H1 (cell line): ENCODE results near the gene COL27A1. TPM values are rescaled to one million over a fixed set of nuclear protein-coding genes. Genes with fewer than 3 reads are reported as not detected.

Experiments used
- CTCF ChIP-seq, 3 experiments: IDR thresholded peaks; 1 replicate in 2 of 3; 2 replicates in 1 of 3; pipeline versions ENCODE4 v1.5.1 to v1.6.1; 2011; ENCODE audit warnings: low read length in 3 of 3, mild to moderate bottlenecking in 3 of 3, inconsistent platforms in 2 of 3, low read depth in 1 of 3, moderate library complexity in 1 of 3; ENCODE audit not compliant: insufficient read depth in 1 of 3; ENCODE audit errors: control extremely low read depth in 1 of 3
- EZH2 ChIP-seq: fragments of 200-600 bp; sonication (generic); IDR thresholded peaks from 2 replicates; pipeline ENCODE4 v1.7.1; 2012; ENCODE audit warnings: low read depth, mild to moderate bottlenecking, moderate library complexity, low read length, inconsistent platforms; ENCODE audit not compliant: severe bottlenecking
- JUN ChIP-seq: IDR thresholded peaks from 2 replicates; pipeline ENCODE4 v1.6.1; 2011; ENCODE audit warnings: low read depth, mild to moderate bottlenecking, improper control_type of control experiment, low read length
- MAFK ChIP-seq: IDR thresholded peaks from 2 replicates; pipeline ENCODE4 v1.6.1; 2012; ENCODE audit warnings: low read depth, mild to moderate bottlenecking, improper control_type of control experiment, low read length
- RXRA ChIP-seq: IDR thresholded peaks from 2 replicates; pipeline ENCODE4 v1.6.1; 2011; ENCODE audit warnings: low read depth, mild to moderate bottlenecking, low read length, moderate library complexity; ENCODE audit not compliant: insufficient read depth
- SP4 ChIP-seq: IDR thresholded peaks from 2 replicates; pipeline ENCODE4 v1.6.1; 2012; ENCODE audit warnings: low read length, inconsistent platforms
- polyA plus RNA-seq, 7 experiments: library from polyadenylated mRNA; depleted of rRNA in 3 of 7; stranded (reverse) in 5 of 7; unstranded in 2 of 7; fragments of >200 nt in 5 of 7; fragments of 200-250 nt in 2 of 7; gene quantifications; 1 replicate in 5 of 7; 2 replicates in 1 of 7; 4 replicates in 1 of 7; pipeline versions ENCODE4 v1.2.1 to v1.2.3, GENCODE V29; 2011 to 2013; ENCODE audit warnings: missing spikeins in 2 of 7, mixed read lengths in 2 of 7
- total RNA-seq: library from RNA; stranded (reverse); fragmentation: NEBNext Ultra II Directional; extraction: Animal tissue kit (Norgen Biotek cat#: 25700); gene quantifications from 2 replicates; pipeline ENCODE4 v1.2.1, GENCODE V29; 2021

The COL27A1 gene
- total and polyA plus RNA-seq, 2 of the 8 experiments (the other 6 are each of a cell fraction or from before 2014, with no cell fraction given), result 15.1 to 22.8 TPM

GRCh38 chr9:114334490-114334889 lies 179.2 kb downstream of the COL27A1 start (continued):
- no peak for TF ChIP-seq CTCF (IDR thresholded peaks at IDR 0.05; ENCODE audit: control extremely low read depth in 1 of 3, insufficient read depth in 1 of 3, low read depth in 1 of 3, low read length in 3 of 3)
- no peak for TF ChIP-seq MAFK
- no peak for TF ChIP-seq JUN
- TF ChIP-seq RXRA, result no peak
- TF ChIP-seq SP4, result no peak
- no peak for TF ChIP-seq EZH2
